COR-L47 (cell line): Measurements from ENCODE around the gene KLC3.

Source experiments
- DNase-seq: peaks from one replicate; lab custom pipeline; 2025; lab: John Stamatoyannopoulos, UW

KLC3 gene

DNA sequence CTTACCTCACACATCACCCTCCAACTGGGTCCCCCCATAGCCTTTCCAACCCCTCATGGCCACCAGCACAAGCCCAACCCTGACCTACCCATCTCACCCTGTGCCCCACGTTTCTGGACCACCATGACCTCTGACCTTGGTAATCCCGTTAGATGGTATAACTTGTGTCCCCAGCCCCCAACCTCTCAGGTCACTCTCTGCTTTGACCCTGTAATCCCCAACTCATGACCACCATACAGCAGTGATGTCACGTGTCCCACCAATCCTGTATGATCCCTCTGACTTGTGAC is 8.5 kb downstream of the KLC3 start:
- no peak for DNase-seq

- DNase-seq = no peak
These were observed 8.9 kb downstream of the KLC3 start for GRCh38 chr19:45349430-45349941.

DNA sequence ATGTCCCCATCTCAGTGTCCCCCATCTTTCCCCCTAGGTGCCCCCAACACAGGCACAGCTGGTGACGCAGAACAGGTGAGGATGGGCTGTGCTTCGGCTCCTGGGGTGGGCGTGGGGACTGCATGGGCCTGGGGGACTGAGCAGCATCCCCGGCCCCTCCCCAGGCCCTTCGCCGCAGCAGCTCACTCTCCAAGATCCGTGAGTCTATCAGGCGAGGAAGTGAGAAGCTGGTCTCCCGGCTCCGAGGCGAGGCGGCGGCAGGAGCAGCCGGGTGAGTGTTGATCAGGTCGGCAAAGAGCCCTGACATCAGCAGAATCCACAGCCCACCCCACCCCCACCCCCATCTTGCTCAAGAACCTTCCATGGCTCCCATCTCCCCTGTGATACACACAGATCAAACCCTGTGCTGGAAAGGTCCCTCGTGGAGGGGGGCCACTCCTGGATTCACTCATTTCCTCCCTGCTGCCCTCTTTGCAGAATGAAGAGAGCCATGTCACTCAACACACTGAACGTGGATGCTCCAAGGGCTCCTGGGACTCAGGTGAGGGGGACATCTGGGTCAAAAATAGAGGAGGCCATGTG is 10.0 kb downstream of the KLC3 start:
- no peak for DNase-seq

DNA sequence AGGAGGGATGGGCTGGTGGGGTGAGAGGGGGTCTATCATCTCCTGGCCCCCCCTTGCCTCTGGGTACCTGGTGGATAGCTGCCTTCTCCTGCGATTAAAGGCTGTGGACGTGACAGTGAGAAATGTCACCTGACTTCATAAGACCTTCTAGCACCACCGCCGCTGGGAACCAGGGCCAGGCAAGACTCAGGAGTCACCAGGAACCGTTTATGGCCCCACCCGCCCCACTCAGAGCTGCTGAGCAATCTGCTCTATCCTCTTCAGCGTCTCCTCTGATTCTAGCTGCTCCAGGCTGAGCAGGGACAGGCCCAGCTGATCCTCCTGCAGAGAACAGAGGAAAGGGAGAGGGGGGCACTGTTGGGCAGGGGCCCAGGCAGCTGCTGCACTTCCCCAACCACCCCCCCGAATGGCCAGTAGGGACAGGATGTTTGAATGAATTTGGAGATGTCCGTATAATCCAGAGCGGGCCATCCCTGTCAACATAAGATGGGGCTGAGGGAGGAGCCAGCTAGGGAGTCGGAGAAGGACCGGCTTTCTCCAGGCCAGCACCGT is 10.9 kb downstream of the KLC3 start:
- no peak for DNase-seq

GRCh38 chr19:45352062-45352461 is 11.5 kb downstream of the KLC3 start:
- DNase-seq = no peak

- DNase-seq = no peak
These were observed 11.9 kb downstream of the KLC3 start for GRCh38 chr19:45352471-45352870.

GRCh38 chr19:45352914-45353796 is 12.6 kb downstream of the KLC3 start:
- DNase-seq = no peak

DNA sequence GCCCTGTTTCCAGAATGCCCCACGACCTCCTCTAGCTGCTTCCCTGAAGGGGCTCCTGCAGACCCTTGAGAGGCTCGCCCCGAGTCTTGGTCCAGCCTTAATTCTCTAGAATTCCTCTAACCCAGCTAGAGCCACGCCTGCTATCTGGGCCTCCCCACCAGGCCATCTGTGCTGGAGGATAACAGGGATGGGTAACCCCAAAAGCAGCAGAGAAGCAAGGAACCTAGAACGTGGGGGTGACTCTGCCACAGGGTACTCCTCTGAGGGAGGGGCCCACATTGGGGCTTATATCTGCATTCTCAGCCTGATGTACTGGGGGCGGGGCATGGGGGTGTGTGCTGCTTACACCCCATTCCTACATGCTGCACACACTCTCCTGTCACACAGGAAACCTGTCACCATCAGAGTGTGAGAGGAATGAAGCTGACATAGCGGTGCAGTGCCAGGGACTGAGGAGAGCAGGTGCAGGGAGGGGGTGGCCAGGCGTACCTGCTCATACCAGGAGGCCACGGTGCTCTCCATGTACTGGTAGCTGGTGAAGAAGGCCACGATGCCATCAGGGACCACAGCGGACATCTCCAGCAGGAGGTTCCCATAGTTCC is 13.8 kb downstream of the KLC3 start:
- DNase-seq = no peak

- DNase-seq = no peak
These were observed 14.9 kb downstream of the KLC3 start for GRCh38 chr19:45355402-45355801.

DNA sequence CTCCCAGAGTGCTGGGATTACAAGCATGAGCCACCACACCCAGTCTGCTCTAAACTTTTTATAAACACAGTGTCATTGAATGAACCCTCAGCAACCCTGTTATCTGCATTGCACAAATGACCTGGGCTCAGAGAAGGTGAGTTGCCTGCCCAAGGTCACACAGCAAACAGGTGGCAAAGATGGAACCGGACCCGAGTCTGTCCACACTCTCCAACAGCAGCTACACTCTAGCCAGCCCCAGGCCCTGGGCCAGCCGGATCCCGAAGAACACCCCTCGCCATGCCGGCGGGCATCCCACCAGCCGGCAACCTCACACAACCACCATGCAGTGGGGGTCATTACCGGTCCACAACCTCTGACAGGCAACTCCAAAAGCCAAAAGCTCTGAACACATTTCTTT is 15.4 kb downstream of the KLC3 start:
- no peak for DNase-seq

GRCh38 chr19:45356760-45357444 is 16.4 kb downstream of the KLC3 start:
- DNase-seq = no peak

- DNase-seq = no peak
These were observed 16.9 kb downstream of the KLC3 start for GRCh38 chr19:45357445-45357783.

DNA sequence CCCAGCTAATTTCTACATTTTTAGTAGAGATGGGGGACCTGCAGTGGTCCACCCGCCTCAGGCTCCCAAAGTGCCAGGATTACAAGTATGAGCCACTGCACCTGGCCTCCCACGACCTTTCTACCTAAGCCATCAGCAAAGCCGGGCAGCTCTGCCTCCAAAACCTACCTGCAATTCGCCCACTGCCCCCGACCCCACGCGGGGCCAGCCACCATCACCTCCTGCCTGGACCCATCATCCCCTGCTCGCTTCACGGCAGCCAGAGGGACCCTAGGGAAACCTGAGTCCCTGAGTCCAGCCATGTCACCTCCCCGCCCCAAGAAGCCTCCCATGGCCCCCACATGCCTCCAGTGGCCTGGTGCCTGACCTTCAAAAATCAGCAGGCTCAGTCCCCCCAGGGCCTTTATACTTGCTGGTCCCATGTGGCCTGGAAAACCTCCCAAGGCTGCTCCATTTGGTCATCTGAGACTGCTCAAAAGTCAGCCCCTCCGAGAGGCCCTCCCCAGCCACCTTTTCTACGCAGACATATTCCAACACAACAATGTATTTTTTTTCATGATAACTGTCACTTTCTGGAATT is 17.8 kb downstream of the KLC3 start:
- no peak for DNase-seq

DNA sequence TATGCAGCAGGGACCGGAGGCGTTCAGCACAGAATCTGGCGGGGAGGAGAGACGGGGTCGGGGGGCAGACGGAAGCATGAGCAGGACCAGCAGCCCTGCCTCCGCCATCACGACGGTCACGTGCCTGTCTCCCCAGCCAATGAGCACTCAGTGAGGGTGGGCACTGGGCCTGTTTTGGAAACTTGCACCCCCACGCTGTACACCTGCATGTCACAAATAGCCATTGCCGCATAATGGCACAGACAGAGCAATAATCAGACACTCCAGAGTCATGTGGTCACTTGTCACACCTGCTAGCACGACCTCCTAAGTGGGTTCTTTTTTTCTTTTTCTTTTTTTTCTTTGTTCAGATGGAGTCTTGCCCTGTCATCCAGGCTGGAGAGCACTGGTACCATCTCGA is 21.1 kb downstream of the KLC3 start:
- no peak for DNase-seq

DNA sequence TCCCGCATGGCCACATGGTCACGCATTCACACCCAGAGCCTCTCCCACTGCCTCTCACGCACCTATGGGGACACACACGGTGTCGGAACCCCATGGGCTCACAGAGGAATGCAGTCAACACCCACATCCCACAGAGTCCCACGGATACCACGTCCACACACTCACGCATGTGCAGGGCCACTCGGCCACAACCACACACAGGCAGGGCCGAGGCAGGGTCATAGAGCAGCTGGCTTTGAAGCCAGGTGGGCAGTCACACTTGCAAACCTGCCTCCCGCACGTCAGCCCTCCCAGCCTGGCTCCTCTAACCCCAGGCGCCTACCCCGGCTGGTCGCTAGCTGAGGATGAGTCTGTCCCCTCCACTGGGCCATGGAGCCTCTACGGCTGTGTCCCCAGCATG is 21.7 kb downstream of the KLC3 start:
- DNase-seq = no peak

- DNase-seq = no peak
These were observed 23.4 kb downstream of the KLC3 start for GRCh38 chr19:45363861-45364459.

- DNase-seq = no peak
These were observed 24.1 kb downstream of the KLC3 start for GRCh38 chr19:45364696-45365095.

- DNase-seq = no peak
These were observed 27.6 kb downstream of the KLC3 start for GRCh38 chr19:45368127-45368526.

DNA sequence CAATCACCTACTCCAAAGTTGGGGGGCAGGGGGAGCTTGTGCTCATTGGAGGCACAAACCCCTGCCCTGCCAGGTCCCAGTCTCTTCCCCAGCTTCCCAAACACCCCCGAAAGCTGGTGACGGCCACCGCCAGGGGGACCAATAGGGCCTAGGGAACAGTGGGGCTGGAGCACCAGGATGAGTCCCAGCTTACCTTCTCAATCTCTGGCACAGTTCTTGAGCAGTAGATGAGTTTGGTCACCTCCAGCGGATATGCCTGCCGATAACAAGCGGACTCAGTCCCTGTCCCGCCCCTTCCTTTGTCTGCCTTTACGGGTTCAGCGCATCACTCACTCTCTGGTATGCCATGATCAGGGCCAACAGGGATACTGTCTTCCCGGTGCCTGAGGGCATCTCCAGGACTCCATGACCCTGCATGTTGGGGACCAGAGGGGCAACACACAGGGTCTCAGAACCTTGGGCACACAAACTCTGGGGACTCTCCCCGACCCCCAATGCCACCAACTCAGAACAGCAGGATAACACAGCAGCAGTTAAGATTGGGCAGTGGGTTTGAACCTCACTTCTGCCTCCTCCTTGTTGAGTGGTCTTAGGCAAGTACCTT is 28.3 kb downstream of the KLC3 start:
- no peak for DNase-seq

DNA sequence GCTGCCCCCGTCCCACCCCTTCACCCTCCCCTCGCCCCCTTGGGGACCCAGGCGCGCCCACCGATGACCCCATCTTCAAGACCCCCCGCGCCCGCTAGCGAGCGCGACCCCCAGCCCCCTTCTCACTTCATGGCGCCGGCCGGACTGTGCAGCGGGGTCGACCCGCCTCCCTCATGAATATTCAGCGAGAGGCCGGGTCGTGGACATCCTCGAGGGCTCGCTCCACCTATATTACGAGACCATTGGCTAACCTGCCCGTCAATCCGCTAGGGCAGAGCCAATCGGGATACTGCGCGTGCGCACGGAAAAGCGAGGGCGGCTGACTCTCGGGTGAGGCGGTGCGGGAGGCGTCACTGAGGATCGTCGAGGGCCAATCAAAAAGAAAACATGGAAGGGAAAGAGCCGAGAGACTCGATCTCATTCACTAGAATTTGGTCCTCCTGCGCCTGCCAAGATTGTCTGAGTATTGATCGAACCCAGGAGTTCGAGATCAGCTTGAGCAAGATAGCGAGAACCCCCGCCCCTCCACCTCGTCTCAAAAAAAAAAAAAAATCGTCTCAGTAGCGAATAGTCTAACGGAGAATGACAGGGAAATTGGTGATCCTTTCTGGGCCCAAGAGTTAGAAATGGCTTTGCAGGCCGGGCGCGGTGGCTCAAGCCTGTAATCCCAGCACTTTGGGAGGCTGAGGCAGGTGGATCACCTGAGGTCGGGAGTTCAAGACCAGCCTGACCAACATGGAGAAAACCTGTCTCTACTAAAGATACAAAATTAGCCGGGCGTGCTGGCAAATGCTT is 30.1 kb downstream of the KLC3 start, which contains the start of gene ERCC2:
TSS of gene ERCC2 (minus strand) at position 164 of the 795 bp plus-strand sequence. CDS start at position 131, 33 bp downstream.
- DNase-seq = peak; percentile 98
